ENCODE results near the gene PRAMEF25. TPM values are rescaled to one million over a fixed set of nuclear protein-coding genes. Genes with fewer than 3 reads are reported as not detected.
"Not testable (repeated sequence)": the region's sequence is repeated elsewhere in the genome, so short reads cannot be mapped to it uniquely, and the experiment has no call there.

PRAMEF25 gene
- not detected for polyA plus RNA-seq (2012; ENCODE audit: low read depth, missing spikeins)

GRCh38 chr1:13070474-13070873, at the start of gene PRAMEF25:
PRAMEF25 (plus strand) TSS chr1:13070774; CDS start chr1:13073694, 2,920 bp downstream.
- FAIRE-seq; DNase-seq (ENCODE audit: insufficient read length, low spot score): not testable (repeated sequence)

- not testable (repeated sequence) for DNase-seq (ENCODE audit: insufficient read length, low spot score); FAIRE-seq
Observed at GRCh38 chr1:13056475-13056874, 14.1 kb upstream of the PRAMEF25 start, which contains the start of gene PRAMEF27. PRAMEF27 (minus strand) TSS chr1:13056575; CDS start chr1:13053659, 2,916 bp downstream.

GRCh38 chr1:13116754-13117153, 46.2 kb downstream of the PRAMEF25 start, which contains the start of gene HNRNPCL2:
HNRNPCL2 (minus strand) TSS chr1:13116854; CDS start chr1:13116400, 454 bp downstream.
- not testable (repeated sequence) for FAIRE-seq; DNase-seq (ENCODE audit: insufficient read length, low spot score)
